H1 (cell line): ENCODE measurements around the gene SLC48A1. TPM values are rescaled to one million over a fixed set of nuclear protein-coding genes. Genes with fewer than 3 reads are reported as not detected.

Source experiments
- BRCA1 ChIP-seq: IDR thresholded peaks from 2 replicates; pipeline ENCODE4 v1.6.1; 2012; ENCODE audit warnings: low read depth, low read length, improper control_type of control experiment
- EZH2 ChIP-seq: fragments of 200-600 bp; sonication (generic); IDR thresholded peaks from 2 replicates; pipeline ENCODE4 v1.7.1; 2012; ENCODE audit warnings: low read depth, mild to moderate bottlenecking, moderate library complexity, low read length, inconsistent platforms; ENCODE audit not compliant: severe bottlenecking
- JUN ChIP-seq: IDR thresholded peaks from 2 replicates; pipeline ENCODE4 v1.6.1; 2011; ENCODE audit warnings: low read depth, mild to moderate bottlenecking, improper control_type of control experiment, low read length
- polyA plus RNA-seq, 7 experiments: library from polyadenylated mRNA; depleted of rRNA in 3 of 7; stranded (reverse) in 5 of 7; unstranded in 2 of 7; fragments of >200 nt in 5 of 7; fragments of 200-250 nt in 2 of 7; gene quantifications; 1 replicate in 5 of 7; 2 replicates in 1 of 7; 4 replicates in 1 of 7; pipeline versions ENCODE4 v1.2.1 to v1.2.3, GENCODE V29; 2011 to 2013; ENCODE audit warnings: missing spikeins in 2 of 7, mixed read lengths in 2 of 7
- total RNA-seq: library from RNA; stranded (reverse); fragmentation: NEBNext Ultra II Directional; extraction: Animal tissue kit (Norgen Biotek cat#: 25700); gene quantifications from 2 replicates; pipeline ENCODE4 v1.2.1, GENCODE V29; 2021

Gene SLC48A1
- total and polyA plus RNA-seq, 2 of the 8 experiments (the other 6 are each of a cell fraction or from before 2014, with no cell fraction given) = 9.5 to 14.1 TPM

GRCh38 chr12:47773858-47774580, 981 bp downstream of the SLC48A1 start (continued):
- TF ChIP-seq EZH2 (no peak), JUN (no peak), BRCA1 (no peak)
